ENCODE data around the gene CCSER1. TPM values are rescaled to one million over a fixed set of nuclear protein-coding genes. Genes with fewer than 3 reads are reported as not detected.

CCSER1 gene
- total and polyA plus RNA-seq, 2 experiments from 2014 or later = 2.9 to 3.4 TPM

- peak; percentile 79 for TF ChIP-seq REST (IDR thresholded peaks at IDR 0.05; ENCODE audit: unreplicated experiment)
- TF ChIP-seq ZNF331 (CRISPR knock-in tag; IDR thresholded peaks at IDR 0.05; ENCODE audit: low read depth) = no peak
- TF ChIP-seq ETS1 (IDR thresholded peaks at IDR 0.05) = no peak
- TF ChIP-seq ZNF114 (CRISPR knock-in tag; IDR thresholded peaks at IDR 0.05) = no peak
- TF ChIP-seq POLR2AphosphoS5 (IDR thresholded peaks at IDR 0.05; ENCODE audit: low read depth) = no peak
- no peak for TF ChIP-seq STAT1 (IDR thresholded peaks at IDR 0.05; ENCODE audit: unreplicated experiment)
- no peak for TF ChIP-seq CREB1 (CRISPR knock-in tag; IDR thresholded peaks at IDR 0.05; ENCODE audit: low read depth)
- TF ChIP-seq JUNB (IDR thresholded peaks at IDR 0.05; ENCODE audit: unreplicated experiment) = no peak
- H4K20me1 ChIP-seq (replicated peaks; ENCODE audit: insufficient read depth) = no peaks in the 10 kb centered on the region
- no peaks in the 10 kb centered on the region; the same call in 1 of the 2 replicates for H3K9me2 ChIP-seq (ENCODE audit: insufficient read depth)
- no peak overlapping the region for H3K4me3 Mint-ChIP-seq
- no peak overlapping the region for H3K4me3 ChIP-seq
- H3K79me2 ChIP-seq (replicated peaks; ENCODE audit: insufficient read depth) = no peaks in the 10 kb centered on the region
- no peaks in the 10 kb centered on the region for H3K36me3 Mint-ChIP-seq (ENCODE audit: low read depth)
- no peaks in the 10 kb centered on the region for H3F3A ChIP-seq (replicated peaks; ENCODE audit: low read depth)
- no peak overlapping the region for H3K4me2 ChIP-seq
- no peaks in the 10 kb centered on the region for H3K9me3 Mint-ChIP-seq
- DNase-seq (ENCODE audit: low spot score) = peak; percentile 39
- H3K36me3 ChIP-seq (ENCODE audit: insufficient read depth) = no peaks in the 10 kb centered on the region
- no peaks in the 10 kb centered on the region for H3K27me3 ChIP-seq (ENCODE audit: insufficient read depth)
- no peak overlapping the region for H3K27ac ChIP-seq (ENCODE audit: low read depth)
- peaks cover 4% of the 10 kb centered on the region; the same call in 2 of the 3 replicates for H3K4me1 Mint-ChIP-seq
- no peak overlapping the region for H3K27ac Mint-ChIP-seq
- peaks cover 2% of the 10 kb centered on the region for H3K27me3 Mint-ChIP-seq (ENCODE audit: insufficient read depth, low read depth, poor library complexity)
- H3K4me1 ChIP-seq (ENCODE audit: insufficient read depth) = no peaks in the 10 kb centered on the region
- peak; percentile 39; the same call in 1 of the 3 replicates for ATAC-seq
- H2AFZ ChIP-seq = no peak overlapping the region
Observed at GRCh38 chr4:90137555-90137954, 10.4 kb downstream of the CCSER1 start.

GRCh38 chr4:90142081-90142480, 14.9 kb downstream of the CCSER1 start:
- H3K27ac ChIP-seq (ENCODE audit: low read depth) = no peak overlapping the region
- no peak for ATAC-seq
- H3K4me2 ChIP-seq = no peak overlapping the region
- H3K27me3 Mint-ChIP-seq (ENCODE audit: insufficient read depth, low read depth, poor library complexity) = peaks cover 2% of the 10 kb centered on the region
- H3K4me3 ChIP-seq = no peak overlapping the region
- H3F3A ChIP-seq (replicated peaks; ENCODE audit: low read depth) = no peaks in the 10 kb centered on the region
- no peaks in the 10 kb centered on the region for H3K36me3 ChIP-seq (ENCODE audit: insufficient read depth)
- no peaks in the 10 kb centered on the region for H4K20me1 ChIP-seq (replicated peaks; ENCODE audit: insufficient read depth)
- H3K4me1 Mint-ChIP-seq = peaks cover 8% of the 10 kb centered on the region; the same call in 2 of the 3 replicates
- H3K79me2 ChIP-seq (replicated peaks; ENCODE audit: insufficient read depth) = no peaks in the 10 kb centered on the region
- no peaks in the 10 kb centered on the region for H3K9me3 Mint-ChIP-seq
- no peak for DNase-seq (ENCODE audit: low spot score)
- no peaks in the 10 kb centered on the region for H3K9me2 ChIP-seq (ENCODE audit: insufficient read depth)
- H3K36me3 Mint-ChIP-seq (ENCODE audit: low read depth) = no peaks in the 10 kb centered on the region
- H3K4me3 Mint-ChIP-seq = no peak overlapping the region
- no peak overlapping the region for H2AFZ ChIP-seq
- TF ChIP-seq NANOG (IDR thresholded peaks at IDR 0.05; ENCODE audit: borderline replicate concordance) (no peak), STAT1 (IDR thresholded peaks at IDR 0.05; ENCODE audit: unreplicated experiment) (no peak), ZNF114 (CRISPR knock-in tag; IDR thresholded peaks at IDR 0.05) (no peak), ETS1 (IDR thresholded peaks at IDR 0.05) (no peak), JUNB (IDR thresholded peaks at IDR 0.05; ENCODE audit: unreplicated experiment) (no peak), POLR2AphosphoS5 (IDR thresholded peaks at IDR 0.05; ENCODE audit: low read depth) (no peak), CREB1 (CRISPR knock-in tag; IDR thresholded peaks at IDR 0.05; ENCODE audit: low read depth) (no peak), EZH2 (IDR thresholded peaks at IDR 0.05; ENCODE audit: low read depth, unreplicated experiment) (no peak), EZH2phosphoT487 (IDR thresholded peaks at IDR 0.05; ENCODE audit: unreplicated experiment) (no peak)
- H3K4me1 ChIP-seq (ENCODE audit: insufficient read depth) = 0 out of 2 replicates have a peak, but pooled peaks cover 12% of the 10 kb centered on the region
- no peak overlapping the region for H3K27ac Mint-ChIP-seq
- H3K27me3 ChIP-seq (ENCODE audit: insufficient read depth) = no peaks in the 10 kb centered on the region
